ENCODE data around the gene ANKFY1. TPM values are rescaled to one million over a fixed set of nuclear protein-coding genes. Genes with fewer than 3 reads are reported as not detected.

ANKFY1 gene
- total RNA-seq, 1 experiment from 2014 or later: 18.5 TPM

DNA sequence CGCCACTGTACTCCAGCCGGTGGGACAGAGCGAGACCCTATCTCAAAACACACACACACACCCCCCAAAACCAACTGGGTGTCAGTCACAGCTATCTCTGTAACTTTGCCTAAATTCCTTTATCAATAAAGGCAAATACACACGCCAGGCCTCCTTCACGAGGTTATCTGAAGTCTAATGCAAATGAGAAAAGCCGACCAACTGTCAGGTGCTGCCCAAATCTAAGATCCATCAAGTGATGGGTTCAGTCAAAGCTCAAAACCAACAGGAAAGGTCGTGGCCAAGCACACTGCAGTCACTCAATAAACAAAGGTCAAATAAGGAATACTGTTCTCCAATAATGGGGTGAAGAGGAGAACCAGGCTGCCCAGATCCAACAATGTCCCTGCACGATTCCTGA, 1.1 kb downstream of the ANKFY1 start:
- H3K9me3 ChIP-seq (ENCODE audit: low read length): no peaks in the 10 kb centered on the region
- no peak overlapping the region for H2AFZ ChIP-seq (ENCODE audit: low read length)
- H3K4me3 ChIP-seq (ENCODE audit: low read length): peak overlapping the region; percentile 86
- no peaks in the 10 kb centered on the region for H3K27me3 ChIP-seq (ENCODE audit: low read length)
- H3K27ac ChIP-seq (ENCODE audit: low read length): no peak overlapping the region
- peaks cover 9% of the 10 kb centered on the region for H3K4me1 ChIP-seq (ENCODE audit: insufficient read depth, low read length)
- TF ChIP-seq, protein P1, sequence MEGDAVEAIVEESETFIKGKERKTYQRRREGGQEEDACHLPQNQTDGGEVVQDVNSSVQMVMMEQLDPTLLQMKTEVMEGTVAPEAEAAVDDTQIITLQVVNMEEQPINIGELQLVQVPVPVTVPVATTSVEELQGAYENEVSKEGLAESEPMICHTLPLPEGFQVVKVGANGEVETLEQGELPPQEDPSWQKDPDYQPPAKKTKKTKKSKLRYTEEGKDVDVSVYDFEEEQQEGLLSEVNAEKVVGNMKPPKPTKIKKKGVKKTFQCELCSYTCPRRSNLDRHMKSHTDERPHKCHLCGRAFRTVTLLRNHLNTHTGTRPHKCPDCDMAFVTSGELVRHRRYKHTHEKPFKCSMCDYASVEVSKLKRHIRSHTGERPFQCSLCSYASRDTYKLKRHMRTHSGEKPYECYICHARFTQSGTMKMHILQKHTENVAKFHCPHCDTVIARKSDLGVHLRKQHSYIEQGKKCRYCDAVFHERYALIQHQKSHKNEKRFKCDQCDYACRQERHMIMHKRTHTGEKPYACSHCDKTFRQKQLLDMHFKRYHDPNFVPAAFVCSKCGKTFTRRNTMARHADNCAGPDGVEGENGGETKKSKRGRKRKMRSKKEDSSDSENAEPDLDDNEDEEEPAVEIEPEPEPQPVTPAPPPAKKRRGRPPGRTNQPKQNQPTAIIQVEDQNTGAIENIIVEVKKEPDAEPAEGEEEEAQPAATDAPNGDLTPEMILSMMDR (conservative IDR thresholded peaks at IDR 0.05; ENCODE audit: low read depth, low read length): no peak
- peak overlapping the region; percentile 96 for H3K9ac ChIP-seq (ENCODE audit: low read length)
- no peaks in the 10 kb centered on the region for H3F3A ChIP-seq (ENCODE audit: low read length, unreplicated experiment)
- DNase-seq (no peak), ATAC-seq (no peak)
- intact Hi-C loops (cut with micrococcal nuclease): loop anchor here (5.0 kb wide), 1 partner anchor 150 kb away; no protein-coding TSS in a partner anchor
- peaks cover 4% of the 10 kb centered on the region; the same call in 1 of the 2 replicates for H4K20me1 ChIP-seq (ENCODE audit: low read length)
- H3K36me3 ChIP-seq (ENCODE audit: low read depth, low read length): peaks cover 11% of the 10 kb centered on the region
- peak overlapping the region; percentile 99 for H3K4me2 ChIP-seq (ENCODE audit: low read length)
- no TSS peak for BruUV-seq (replicated peaks)
- CTCF ChIA-PET: no interaction called here
- H3K9me2 ChIP-seq (replicated peaks; ENCODE audit: low read length): no peaks in the 10 kb centered on the region
- peaks cover 63% of the 10 kb centered on the region for H3K79me2 ChIP-seq (ENCODE audit: low read length)
- POLR2A ChIA-PET (ENCODE audit: unreplicated experiment): no interaction called here

DNA sequence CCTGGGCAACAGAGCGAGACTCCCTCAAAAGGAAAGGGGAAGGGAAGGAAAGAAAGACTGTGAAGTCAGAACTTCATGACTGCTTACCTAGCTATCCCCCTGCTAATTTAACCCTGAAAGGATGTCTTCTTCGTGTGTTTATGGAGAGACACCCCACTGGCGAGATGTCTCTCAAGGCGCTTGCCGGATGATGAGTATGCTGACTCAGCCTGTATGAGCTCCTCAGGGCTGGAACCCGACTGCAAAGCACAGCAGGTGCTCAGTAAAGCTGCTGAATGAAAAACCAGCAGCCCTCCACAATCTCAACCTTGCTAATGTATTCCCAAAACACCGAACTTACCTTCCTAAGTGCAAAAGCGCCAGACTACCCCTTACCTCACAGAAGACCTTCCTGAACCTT, 2.3 kb downstream of the ANKFY1 start:
- intact Hi-C loops (cut with micrococcal nuclease): loop anchor here (5.0 kb wide), 1 partner anchor 151 kb away; no protein-coding TSS in a partner anchor
- H2AFZ ChIP-seq (ENCODE audit: low read length): no peak overlapping the region
- BruUV-seq (replicated peaks): no TSS peak

DNA sequence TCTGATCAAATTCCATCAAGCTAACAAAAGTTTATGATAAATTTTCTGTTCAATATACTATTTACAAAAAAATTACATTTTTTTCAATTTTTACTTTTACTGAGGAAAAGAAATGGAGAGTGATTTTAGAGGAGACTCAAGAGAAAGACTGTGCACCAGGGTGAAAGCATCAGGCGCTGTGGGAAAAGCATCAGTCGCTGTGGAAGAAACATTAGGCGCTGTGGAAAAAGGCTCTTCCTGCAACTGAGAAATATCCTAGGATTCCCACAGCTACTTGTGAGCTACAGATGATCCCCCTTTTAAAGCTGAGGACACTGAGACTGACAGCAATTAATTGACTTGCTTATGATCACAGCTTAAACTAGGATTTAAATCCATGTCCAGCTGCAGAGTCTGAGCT, 4.9 kb downstream of the ANKFY1 start:
- Histone ChIP-seq H3K27me3 (ENCODE audit: low read length) (no peaks in the 10 kb centered on the region), H3K4me3 (ENCODE audit: low read length) (no peak overlapping the region), H3F3A (ENCODE audit: low read length, unreplicated experiment) (no peaks in the 10 kb centered on the region), H3K9me2 (replicated peaks; ENCODE audit: low read length) (no peaks in the 10 kb centered on the region), H3K9ac (ENCODE audit: low read length) (no peak overlapping the region), H3K27ac (ENCODE audit: low read length) (no peak overlapping the region), H3K4me2 (ENCODE audit: low read length) (no peak overlapping the region), H3K9me3 (ENCODE audit: low read length) (no peaks in the 10 kb centered on the region), H3K4me1 (ENCODE audit: insufficient read depth, low read length) (peaks cover 6% of the 10 kb centered on the region; the same call in 1 of the 2 replicates), H2AFZ (ENCODE audit: low read length) (no peak overlapping the region), H4K20me1 (ENCODE audit: low read length) (peaks cover 7% of the 10 kb centered on the region; the same call in 1 of the 2 replicates), H3K36me3 (ENCODE audit: low read depth, low read length) (peaks cover 11% of the 10 kb centered on the region), H3K79me2 (ENCODE audit: low read length) (peaks cover 95% of the 10 kb centered on the region)
- DNase-seq: no peak
- BruUV-seq (replicated peaks): no TSS peak
- ChIA-PET CTCF (no interaction called here), POLR2A (ENCODE audit: unreplicated experiment) (no interaction called here)
- no peak for ATAC-seq
- TF ChIP-seq EZH2 (IDR thresholded peaks at IDR 0.05; ENCODE audit: low read length, unreplicated experiment) (no peak), EZH2phosphoT487 (IDR thresholded peaks at IDR 0.05; ENCODE audit: borderline replicate concordance, low read length) (no peak)
- TF ChIP-seq, protein P1 (conservative IDR thresholded peaks at IDR 0.05; ENCODE audit: low read depth, low read length): no peak
- intact Hi-C loops (cut with micrococcal nuclease): no loop called here

More for the DNA sequence above, 2.3 kb downstream of the ANKFY1 start:
- peaks cover 11% of the 10 kb centered on the region for H3K36me3 ChIP-seq (ENCODE audit: low read depth, low read length)
- ChIA-PET POLR2A (ENCODE audit: unreplicated experiment) (interaction anchor here (0.9 kb wide), 1 partner anchor 137 kb away, joined by 4 read pairs; no protein-coding TSS in a partner anchor), CTCF (no interaction called here)
- ATAC-seq (no peak), DNase-seq (no peak)
- no peak overlapping the region for H3K4me3 ChIP-seq (ENCODE audit: low read length)
- no peaks in the 10 kb centered on the region for H3K9me2 ChIP-seq (replicated peaks; ENCODE audit: low read length)
- H4K20me1 ChIP-seq (ENCODE audit: low read length): peaks cover 7% of the 10 kb centered on the region; the same call in 1 of the 2 replicates
- no peak overlapping the region for H3K27ac ChIP-seq (ENCODE audit: low read length)
- H3K9me3 ChIP-seq (ENCODE audit: low read length): no peaks in the 10 kb centered on the region
- TF ChIP-seq EZH2 (IDR thresholded peaks at IDR 0.05; ENCODE audit: low read length, unreplicated experiment) (no peak), EZH2phosphoT487 (IDR thresholded peaks at IDR 0.05; ENCODE audit: borderline replicate concordance, low read length) (no peak)
- TF ChIP-seq, protein P1 (conservative IDR thresholded peaks at IDR 0.05; ENCODE audit: low read depth, low read length): no peak
- H3K27me3 ChIP-seq (ENCODE audit: low read length): no peaks in the 10 kb centered on the region
- H3K4me2 ChIP-seq (ENCODE audit: low read length): no peak overlapping the region
- no peak overlapping the region for H3K9ac ChIP-seq (ENCODE audit: low read length)
- no peaks in the 10 kb centered on the region for H3F3A ChIP-seq (ENCODE audit: low read length, unreplicated experiment)
- peaks cover 9% of the 10 kb centered on the region for H3K4me1 ChIP-seq (ENCODE audit: insufficient read depth, low read length)
- peaks cover 76% of the 10 kb centered on the region for H3K79me2 ChIP-seq (ENCODE audit: low read length)

Data from PC-3 (cell line).